Smooth muscle cell of the brain vasculature (primary cell): ENCODE results near the gene CALN1.
"Not testable (repeated sequence)": the region's sequence is repeated elsewhere in the genome, so short reads cannot be mapped to it uniquely, and the experiment has no call there.

Experiments used
- DNase-seq: peaks from one replicate; pipeline ENCODE4 v3.0.0-alpha.2; 2012; ENCODE audit warnings: low read depth, low spot score

The CALN1 gene

GRCh38 chr7:72097226-72097625, 314.9 kb downstream of the CALN1 start:
- no peak for DNase-seq

GRCh38 chr7:72092769-72093168, 319.4 kb downstream of the CALN1 start:
- DNase-seq: no peak

GRCh38 chr7:72087926-72088325, 324.2 kb downstream of the CALN1 start:
- no peak for DNase-seq

GRCh38 chr7:72080865-72081510, 331.1 kb downstream of the CALN1 start:
- no peak for DNase-seq

- DNase-seq: no peak
Measured at GRCh38 chr7:72080341-72080766, 331.8 kb downstream of the CALN1 start.

GRCh38 chr7:72078856-72079255, 333.3 kb downstream of the CALN1 start:
- DNase-seq: no peak

- no peak for DNase-seq
Measured at GRCh38 chr7:72078301-72078700, 333.8 kb downstream of the CALN1 start.

- DNase-seq: no peak
Measured at GRCh38 chr7:72077786-72078185, 334.4 kb downstream of the CALN1 start.

GRCh38 chr7:72072901-72073300, 339.2 kb downstream of the CALN1 start:
- no peak for DNase-seq

GRCh38 chr7:72069263-72069662, 342.9 kb downstream of the CALN1 start:
- no peak for DNase-seq

- not testable (repeated sequence) for DNase-seq
Measured at GRCh38 chr7:72065764-72066163, 346.4 kb downstream of the CALN1 start.

- DNase-seq: no peak
Measured at GRCh38 chr7:72064916-72065315, 347.2 kb downstream of the CALN1 start.

GRCh38 chr7:72063330-72063729, 348.8 kb downstream of the CALN1 start:
- no peak for DNase-seq

- DNase-seq: no peak
Measured at GRCh38 chr7:72062666-72063065, 349.5 kb downstream of the CALN1 start.

- no peak for DNase-seq
Measured at GRCh38 chr7:72059925-72060324, 352.2 kb downstream of the CALN1 start.

GRCh38 chr7:72058579-72058978, 353.6 kb downstream of the CALN1 start:
- DNase-seq: no peak

- no peak for DNase-seq
Measured at GRCh38 chr7:72057796-72058195, 354.3 kb downstream of the CALN1 start.

GRCh38 chr7:72057231-72057630, 354.9 kb downstream of the CALN1 start:
- DNase-seq: no peak

GRCh38 chr7:72055426-72055825, 356.7 kb downstream of the CALN1 start:
- DNase-seq: no peak

GRCh38 chr7:72053292-72053691, 358.8 kb downstream of the CALN1 start:
- no peak for DNase-seq

GRCh38 chr7:72048420-72048819, 363.7 kb downstream of the CALN1 start:
- no peak for DNase-seq

GRCh38 chr7:72042855-72043254, 369.3 kb downstream of the CALN1 start:
- DNase-seq: no peak

- DNase-seq: no peak
Measured at GRCh38 chr7:72040641-72041040, 371.5 kb downstream of the CALN1 start.

GRCh38 chr7:72039460-72039859, 372.7 kb downstream of the CALN1 start:
- no peak for DNase-seq
